Vagina (tissue), 2 donors: ENCODE results near the gene RHCE.
"Not testable (repeated sequence)": the region's sequence is repeated elsewhere in the genome, so short reads cannot be mapped to it uniquely, and the experiment has no call there.

Experiments used
- CTCF ChIP-seq, 3 experiments: fragments of 450-650 bp in 2 of 3; fragments of 200-600 bp in 1 of 3; sonication (generic) in 1 of 3; IDR thresholded peaks; one replicate each; pipeline ENCODE4 v1.5.1; 2017 to 2019; ENCODE audit warnings: antibody characterized with exemption in 3 of 3, mild to moderate bottlenecking in 2 of 3, moderate library complexity in 2 of 3
- POLR2A ChIP-seq, 2 donors: fragments of 450-650 bp; IDR thresholded peaks; one replicate each; pipeline ENCODE4 v1.6.1; 2017; ENCODE audit warnings: antibody characterized with exemption in 2 of 2, mild to moderate bottlenecking in 2 of 2, moderate library complexity in 2 of 2
- POLR2AphosphoS5 ChIP-seq, 2 donors: sonication (generic); formaldehyde crosslinking; IDR thresholded peaks; one replicate each; pipeline ENCODE4 v1.9.0; 2017; ENCODE audit warnings: antibody characterized with exemption in 2 of 2, mild to moderate bottlenecking in 2 of 2, low read depth in 1 of 2; ENCODE audit not compliant: insufficient read depth in 1 of 2

- not testable (repeated sequence) for TF ChIP-seq CTCF (IDR thresholded peaks at IDR 0.05); POLR2A (IDR thresholded peaks at IDR 0.05); POLR2AphosphoS5 (IDR thresholded peaks at IDR 0.05; ENCODE audit: insufficient read depth in 1 of 2, low read depth in 1 of 2)
Measured at GRCh38 chr1:25389721-25390120, 30.9 kb downstream of the RHCE start.
